Measurements from ENCODE around the gene NOL4L.
A peak's percentile ranks its signal among the peaks of the same experiment; 100 is the strongest.
"Not testable (repeated sequence)": the region's sequence is repeated elsewhere in the genome, so short reads cannot be mapped to it uniquely, and the experiment has no call there.

Gene NOL4L

GRCh38 chr20:32467506-32468312, 117.4 kb downstream of the NOL4L start:
- Histone ChIP-seq H3K9ac (ENCODE audit: low read depth, low read length) (no peak overlapping the region), H3K4me3 (ENCODE audit: low read length) (no peak overlapping the region), H3K9me3 (ENCODE audit: insufficient read depth, low read depth, low read length) (no peaks in the 10 kb centered on the region), H3K27me3 (ENCODE audit: insufficient read depth, low read length) (no peaks in the 10 kb centered on the region), H3K36me3 (ENCODE audit: insufficient read depth, low read length) (peaks cover 10% of the 10 kb centered on the region; the same call in 1 of the 2 replicates), H3K27ac (ENCODE audit: low read depth, low read length) (no peak overlapping the region), H3K4me1 (ENCODE audit: insufficient read depth, low read length) (peaks cover 22% of the 10 kb centered on the region)
- 95% methylated on average over 12 of the region's 12 CpGs for WGBS

GRCh38 chr20:32466739-32467505, 118.2 kb downstream of the NOL4L start:
- Histone ChIP-seq H3K27me3 (ENCODE audit: insufficient read depth, low read length) (no peaks in the 10 kb centered on the region), H3K36me3 (ENCODE audit: insufficient read depth, low read length) (peaks cover 5% of the 10 kb centered on the region; the same call in 1 of the 2 replicates), H3K27ac (ENCODE audit: low read depth, low read length) (no peak overlapping the region), H3K4me3 (ENCODE audit: low read length) (no peak overlapping the region), H3K4me1 (ENCODE audit: insufficient read depth, low read length) (peaks cover 22% of the 10 kb centered on the region), H3K9me3 (ENCODE audit: insufficient read depth, low read depth, low read length) (no peaks in the 10 kb centered on the region), H3K9ac (ENCODE audit: low read depth, low read length) (no peak overlapping the region)
- WGBS = 94% methylated on average over 16 of the region's 16 CpGs

- 88% methylated on average over 14 of the region's 15 CpGs for WGBS
- H3K4me3 ChIP-seq (ENCODE audit: low read length); H3K36me3 ChIP-seq (ENCODE audit: insufficient read depth, low read length); H3K27me3 ChIP-seq (ENCODE audit: insufficient read depth, low read length); H3K9me3 ChIP-seq (ENCODE audit: insufficient read depth, low read depth, low read length); H3K9ac ChIP-seq (ENCODE audit: low read depth, low read length); H3K27ac ChIP-seq (ENCODE audit: low read depth, low read length): not testable (repeated sequence)
- H3K4me1 ChIP-seq (ENCODE audit: insufficient read depth, low read length) = peaks cover 22% of the 10 kb centered on the region
Measured at GRCh38 chr20:32465901-32466675, 119.0 kb downstream of the NOL4L start.

DNA sequence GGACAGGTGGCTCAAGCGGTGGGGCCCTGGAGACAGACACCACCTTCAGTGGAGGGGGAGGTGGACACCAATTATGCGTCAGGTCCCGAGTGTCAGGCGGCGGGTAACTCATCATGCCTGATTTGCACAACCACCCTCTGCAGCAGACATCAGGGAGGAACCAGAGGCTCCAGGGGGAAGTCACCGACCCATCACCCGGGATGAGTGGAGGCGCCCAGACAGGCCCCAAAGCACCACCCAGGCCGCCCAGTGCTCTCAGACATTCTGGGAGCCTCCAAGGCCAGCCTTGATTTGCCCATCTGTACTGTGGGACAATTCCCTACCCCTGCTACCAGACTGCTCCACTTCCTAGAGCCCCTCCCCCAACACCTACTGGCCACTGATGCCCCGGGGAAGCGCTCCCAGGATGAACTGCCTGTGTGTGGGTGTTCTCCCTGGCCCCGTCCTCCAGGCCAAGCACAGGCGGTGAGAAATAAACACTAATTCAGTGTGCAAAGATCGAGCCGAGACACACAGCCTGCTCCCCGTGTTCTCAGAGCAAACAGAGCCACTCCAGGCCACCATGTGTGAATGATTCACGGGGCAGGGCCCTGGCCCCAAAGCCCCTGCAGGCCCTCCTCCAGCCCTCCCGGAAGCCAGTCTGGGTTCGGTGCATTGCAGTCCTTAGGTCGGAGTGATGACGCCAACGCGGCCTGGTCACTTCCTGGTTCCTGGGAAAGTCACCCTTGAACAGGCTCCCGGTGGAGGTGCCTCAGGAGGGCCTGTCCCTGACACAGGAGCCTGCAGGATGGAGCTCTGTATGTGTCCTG, 119.8 kb downstream of the NOL4L start:
- H3K36me3 ChIP-seq (ENCODE audit: insufficient read depth, low read length) = no peaks in the 10 kb centered on the region
- no peaks in the 10 kb centered on the region for H3K27me3 ChIP-seq (ENCODE audit: insufficient read depth, low read length)
- no peak overlapping the region for H3K9ac ChIP-seq (ENCODE audit: low read depth, low read length)
- WGBS = 89% methylated on average over 24 of the region's 24 CpGs
- no peaks in the 10 kb centered on the region for H3K9me3 ChIP-seq (ENCODE audit: insufficient read depth, low read depth, low read length)
- H3K4me3 ChIP-seq (ENCODE audit: low read length) = no peak overlapping the region
- H3K4me1 ChIP-seq (ENCODE audit: insufficient read depth, low read length) = peaks cover 22% of the 10 kb centered on the region
- no peak overlapping the region for H3K27ac ChIP-seq (ENCODE audit: low read depth, low read length)

DNA sequence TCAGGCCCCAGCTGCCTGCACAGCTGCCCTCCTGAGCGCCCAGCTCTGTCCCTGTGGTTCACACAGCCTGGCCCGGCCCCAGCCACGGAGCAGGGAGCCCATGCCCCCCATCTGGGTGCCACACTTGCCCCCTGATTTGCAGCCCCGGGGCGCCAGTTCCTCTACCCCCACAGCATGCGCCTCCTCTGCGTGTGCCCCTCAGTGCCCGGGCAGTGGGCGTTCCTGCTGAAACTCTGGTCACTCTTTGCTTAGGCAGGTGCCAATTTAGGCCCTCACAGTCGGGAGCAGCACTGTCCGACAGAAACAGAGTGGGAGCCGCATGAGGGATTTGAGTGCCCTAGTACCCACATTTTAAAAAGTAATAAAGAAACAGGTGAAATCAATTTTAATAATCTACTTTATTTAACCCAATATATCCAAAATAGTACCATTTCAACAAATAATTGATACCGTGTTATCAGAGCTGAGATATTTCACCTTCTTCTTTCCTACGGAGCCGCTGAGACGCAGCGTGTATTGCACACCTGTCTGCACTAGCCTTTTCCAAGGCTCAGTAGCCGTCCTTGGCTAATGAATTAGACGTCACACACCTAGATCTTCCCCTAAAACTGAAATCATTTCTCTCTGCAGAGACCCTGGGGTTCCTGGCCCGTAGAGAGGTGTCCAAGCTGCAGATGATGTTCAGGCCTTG, 120.6 kb downstream of the NOL4L start:
- H3K36me3 ChIP-seq (ENCODE audit: insufficient read depth, low read length) = no peaks in the 10 kb centered on the region
- WGBS = 91% methylated on average over 20 of the region's 20 CpGs
- H3K27ac ChIP-seq (ENCODE audit: low read depth, low read length) = peak overlapping the region; percentile 41; the same call in 1 of the 2 replicates
- H3K27me3 ChIP-seq (ENCODE audit: insufficient read depth, low read length) = no peaks in the 10 kb centered on the region
- H3K4me3 ChIP-seq (ENCODE audit: low read length) = no peak overlapping the region
- H3K9ac ChIP-seq (ENCODE audit: low read depth, low read length) = 0 out of 2 replicates have a peak overlapping the region, but pooled peaks have one; percentile 35
- H3K9me3 ChIP-seq (ENCODE audit: insufficient read depth, low read depth, low read length) = no peaks in the 10 kb centered on the region
- H3K4me1 ChIP-seq (ENCODE audit: insufficient read depth, low read length) = peaks cover 17% of the 10 kb centered on the region

DNA sequence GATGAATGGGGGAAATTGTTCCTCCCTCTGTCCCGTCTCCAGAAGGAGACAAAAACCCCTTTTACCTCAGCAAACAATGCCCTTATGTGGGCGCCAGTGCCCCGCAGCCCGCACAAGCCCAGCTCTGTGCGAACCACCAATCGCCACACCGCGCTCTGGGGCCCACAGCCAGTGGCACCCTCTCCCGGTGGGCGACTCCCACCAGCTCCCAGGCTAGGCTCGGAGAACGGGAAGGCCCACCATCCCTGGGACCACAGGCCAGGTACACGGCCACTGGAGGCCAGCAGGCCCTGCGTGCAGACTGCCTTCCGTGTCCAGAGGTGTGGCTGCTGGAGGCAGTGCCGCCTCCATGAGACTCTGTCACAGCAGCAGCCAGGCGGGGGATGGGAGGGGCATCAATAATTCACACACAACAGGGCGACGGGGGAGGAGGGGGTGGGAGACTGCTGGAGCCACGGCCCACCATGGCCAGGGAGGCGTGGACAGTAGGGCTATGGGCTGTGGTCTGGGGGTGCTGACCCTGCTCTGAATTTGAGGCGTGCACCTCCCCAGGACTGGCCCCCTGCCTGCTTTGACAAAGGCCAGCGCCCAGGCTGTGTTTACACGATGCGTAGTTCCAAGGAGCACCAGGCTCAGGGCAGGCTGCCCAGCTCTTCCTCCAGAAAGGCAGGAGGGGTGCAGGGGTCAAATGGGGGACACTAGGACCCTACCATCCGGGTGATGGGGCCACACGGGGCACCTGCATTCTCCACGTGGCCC, 121.3 kb downstream of the NOL4L start:
- Histone ChIP-seq H3K36me3 (ENCODE audit: insufficient read depth, low read length) (no peaks in the 10 kb centered on the region), H3K4me3 (ENCODE audit: low read length) (no peak overlapping the region), H3K9ac (ENCODE audit: low read depth, low read length) (peak overlapping the region; percentile 35; the same call in 1 of the 2 replicates), H3K4me1 (ENCODE audit: insufficient read depth, low read length) (peaks cover 17% of the 10 kb centered on the region), H3K27ac (ENCODE audit: low read depth, low read length) (peak overlapping the region; percentile 41; the same call in 1 of the 2 replicates), H3K9me3 (ENCODE audit: insufficient read depth, low read depth, low read length) (no peaks in the 10 kb centered on the region), H3K27me3 (ENCODE audit: insufficient read depth, low read length) (no peaks in the 10 kb centered on the region)
- WGBS = 76% methylated on average over 28 of the region's 28 CpGs

DNA sequence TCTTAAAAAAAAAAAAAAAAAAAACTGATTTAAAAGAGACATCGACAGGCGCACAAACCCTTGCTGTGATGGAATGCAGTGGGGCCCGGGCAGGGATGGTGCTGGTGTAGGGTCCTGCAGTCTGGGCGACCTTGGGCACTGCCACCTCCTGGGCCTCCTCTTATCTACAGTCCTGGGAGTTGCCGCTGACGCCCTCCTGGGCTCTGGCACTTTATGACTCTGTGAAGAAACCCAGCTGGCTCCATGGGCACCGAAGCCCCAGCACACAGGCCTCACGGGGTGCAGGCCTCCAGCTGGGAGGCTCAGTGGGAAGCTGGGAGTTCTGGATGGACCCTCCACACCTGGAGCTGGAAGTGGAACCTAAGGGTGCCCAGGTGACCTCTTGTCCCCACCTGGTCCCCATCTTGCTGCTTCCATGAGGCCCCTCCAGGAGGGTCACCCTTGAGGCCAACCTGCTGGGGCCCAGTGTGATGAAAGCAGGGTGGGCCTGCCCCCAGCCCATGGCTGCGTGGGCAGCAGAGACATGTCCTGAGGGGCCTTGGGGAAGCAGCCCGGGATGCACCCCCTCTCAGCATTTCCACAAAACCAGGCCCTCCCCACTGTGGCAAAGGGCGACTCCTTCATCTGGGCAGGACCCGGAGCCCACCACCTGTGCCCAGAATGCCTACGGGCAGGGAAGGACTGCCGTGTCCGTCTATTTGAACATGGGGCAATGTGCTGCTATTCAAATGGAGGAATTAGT, 122.1 kb downstream of the NOL4L start:
- no peak overlapping the region for H3K4me3 ChIP-seq (ENCODE audit: low read length)
- no peak overlapping the region for H3K27ac ChIP-seq (ENCODE audit: low read depth, low read length)
- no peaks in the 10 kb centered on the region for H3K9me3 ChIP-seq (ENCODE audit: insufficient read depth, low read depth, low read length)
- no peak overlapping the region for H3K9ac ChIP-seq (ENCODE audit: low read depth, low read length)
- no peaks in the 10 kb centered on the region for H3K36me3 ChIP-seq (ENCODE audit: insufficient read depth, low read length)
- WGBS = 94% methylated on average over 15 of the region's 15 CpGs
- no peaks in the 10 kb centered on the region for H3K27me3 ChIP-seq (ENCODE audit: insufficient read depth, low read length)
- H3K4me1 ChIP-seq (ENCODE audit: insufficient read depth, low read length) = peaks cover 19% of the 10 kb centered on the region

GRCh38 chr20:32461836-32462600, 123.1 kb downstream of the NOL4L start:
- no peak overlapping the region for H3K27ac ChIP-seq (ENCODE audit: low read depth, low read length)
- H3K9me3 ChIP-seq (ENCODE audit: insufficient read depth, low read depth, low read length) = no peaks in the 10 kb centered on the region
- H3K36me3 ChIP-seq (ENCODE audit: insufficient read depth, low read length) = no peaks in the 10 kb centered on the region
- H3K27me3 ChIP-seq (ENCODE audit: insufficient read depth, low read length) = no peaks in the 10 kb centered on the region
- peaks cover 23% of the 10 kb centered on the region for H3K4me1 ChIP-seq (ENCODE audit: insufficient read depth, low read length)
- H3K4me3 ChIP-seq (ENCODE audit: low read length) = no peak overlapping the region
- WGBS = 92% methylated on average over 14 of the region's 17 CpGs
- H3K9ac ChIP-seq (ENCODE audit: low read depth, low read length) = no peak overlapping the region

Data from HUES64 (cell line).